Measurements from ENCODE around the gene TMBIM4.

DNA sequence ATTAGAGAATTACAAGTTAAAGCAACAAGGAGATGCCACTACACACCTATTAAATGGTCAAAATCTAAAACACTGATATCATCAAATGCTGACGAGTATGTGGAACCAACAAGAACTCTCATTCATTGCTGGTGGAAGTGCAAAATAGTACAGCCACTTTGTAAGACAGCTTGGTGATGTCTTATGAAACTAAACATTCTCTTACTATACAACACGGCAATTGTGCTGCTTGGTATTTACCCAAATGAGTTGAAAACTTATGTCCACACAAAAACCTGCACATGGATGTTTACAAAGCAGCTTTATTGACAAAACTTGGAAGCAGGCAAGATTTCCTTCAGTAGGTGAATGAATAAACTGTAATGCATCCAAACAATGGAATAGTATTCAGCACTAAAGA is 3.2 kb downstream of the TMBIM4 start:
- TF ChIP-seq, protein P1, sequence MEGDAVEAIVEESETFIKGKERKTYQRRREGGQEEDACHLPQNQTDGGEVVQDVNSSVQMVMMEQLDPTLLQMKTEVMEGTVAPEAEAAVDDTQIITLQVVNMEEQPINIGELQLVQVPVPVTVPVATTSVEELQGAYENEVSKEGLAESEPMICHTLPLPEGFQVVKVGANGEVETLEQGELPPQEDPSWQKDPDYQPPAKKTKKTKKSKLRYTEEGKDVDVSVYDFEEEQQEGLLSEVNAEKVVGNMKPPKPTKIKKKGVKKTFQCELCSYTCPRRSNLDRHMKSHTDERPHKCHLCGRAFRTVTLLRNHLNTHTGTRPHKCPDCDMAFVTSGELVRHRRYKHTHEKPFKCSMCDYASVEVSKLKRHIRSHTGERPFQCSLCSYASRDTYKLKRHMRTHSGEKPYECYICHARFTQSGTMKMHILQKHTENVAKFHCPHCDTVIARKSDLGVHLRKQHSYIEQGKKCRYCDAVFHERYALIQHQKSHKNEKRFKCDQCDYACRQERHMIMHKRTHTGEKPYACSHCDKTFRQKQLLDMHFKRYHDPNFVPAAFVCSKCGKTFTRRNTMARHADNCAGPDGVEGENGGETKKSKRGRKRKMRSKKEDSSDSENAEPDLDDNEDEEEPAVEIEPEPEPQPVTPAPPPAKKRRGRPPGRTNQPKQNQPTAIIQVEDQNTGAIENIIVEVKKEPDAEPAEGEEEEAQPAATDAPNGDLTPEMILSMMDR (IDR thresholded peaks at IDR 0.05): no peak
- TF ChIP-seq CREM (CRISPR knock-in tag; IDR thresholded peaks at IDR 0.05) (no peak), CREB1 (CRISPR knock-in tag; IDR thresholded peaks at IDR 0.05) (no peak), USF1 (CRISPR knock-in tag; IDR thresholded peaks at IDR 0.05) (no peak)
